SK-N-MC (cell line): ENCODE data around the gene LANCL3.

Experiments used
- EZH2 ChIP-seq: fragments of 200-600 bp; sonication (generic); IDR thresholded peaks from one replicate; pipeline ENCODE4 v1.6.1; 2017; ENCODE audit warnings: antibody characterized with exemption
- POLR2AphosphoS5 ChIP-seq: IDR thresholded peaks from 2 replicates; pipeline ENCODE4 v1.6.1; 2012; ENCODE audit warnings: mild to moderate bottlenecking, low read depth, low read length, borderline replicate concordance

DNA sequence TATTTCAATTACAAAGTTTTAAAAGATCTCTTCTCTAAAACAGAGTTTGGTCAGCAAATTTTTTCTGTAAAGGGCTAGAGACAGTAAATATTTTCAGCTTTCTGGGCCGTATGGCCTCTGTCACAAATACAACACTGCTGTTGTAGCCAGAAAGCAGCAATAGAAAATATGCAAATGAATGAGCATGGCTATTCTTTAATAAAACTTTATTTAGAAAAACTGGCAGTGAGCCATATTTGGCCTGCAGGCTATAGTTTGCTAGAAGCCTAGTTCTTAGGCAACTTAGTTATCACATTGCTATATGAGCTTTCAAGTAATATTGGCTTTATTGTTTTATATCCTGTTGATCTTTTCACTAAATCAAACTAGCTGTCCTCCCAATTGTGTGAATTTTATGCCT is 87.6 kb downstream of the LANCL3 start:
- TF ChIP-seq EZH2 (no peak), POLR2AphosphoS5 (no peak)
